ENCODE results near the gene GDAP1L1.

Gene GDAP1L1

GRCh38 chr20:44247131-44247571, at the start of gene GDAP1L1:
TSS of gene GDAP1L1 (plus strand) at chr20:44247308. CDS start at chr20:44247335, 27 bp downstream.
- no peak for DNase-seq (ENCODE audit: low read depth)

- DNase-seq (ENCODE audit: low read depth): no peak
These were observed 48.2 kb upstream of the GDAP1L1 start for GRCh38 chr20:44198872-44199271.

- DNase-seq (ENCODE audit: low read depth): no peak
These were observed 47.2 kb upstream of the GDAP1L1 start for GRCh38 chr20:44199877-44200276.

- DNase-seq (ENCODE audit: low read depth): no peak
These were observed 46.7 kb upstream of the GDAP1L1 start for GRCh38 chr20:44200371-44200770.

- DNase-seq (ENCODE audit: low read depth): no peak
These were observed 46.1 kb upstream of the GDAP1L1 start for GRCh38 chr20:44200983-44201382.

DNA sequence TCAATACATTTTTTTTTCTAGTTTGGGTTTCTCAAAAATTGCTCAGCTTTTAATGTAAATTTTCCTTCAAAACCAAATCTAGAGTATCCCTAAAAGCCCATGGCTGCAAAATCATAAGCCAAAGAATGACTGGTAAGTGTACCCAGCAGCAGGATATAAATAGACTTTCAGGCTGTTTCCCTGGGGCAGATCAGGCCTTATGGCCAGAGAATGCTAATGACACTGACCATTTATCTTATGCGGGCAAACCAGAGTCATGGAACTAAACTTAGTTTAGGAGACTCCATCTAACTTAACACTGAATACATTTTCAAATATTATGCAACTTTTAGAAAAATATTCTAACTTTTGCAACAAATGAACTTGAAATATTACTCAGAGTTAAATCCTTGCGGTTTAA, 43.9 kb upstream of the GDAP1L1 start:
- no peak for DNase-seq (ENCODE audit: low read depth)

- no peak for DNase-seq (ENCODE audit: low read depth)
These were observed 42.8 kb upstream of the GDAP1L1 start for GRCh38 chr20:44204156-44204831.

- no peak for DNase-seq (ENCODE audit: low read depth)
These were observed 42.3 kb upstream of the GDAP1L1 start for GRCh38 chr20:44204832-44205215.

- no peak for DNase-seq (ENCODE audit: low read depth)
These were observed 41.0 kb upstream of the GDAP1L1 start for GRCh38 chr20:44206132-44206531.

DNA sequence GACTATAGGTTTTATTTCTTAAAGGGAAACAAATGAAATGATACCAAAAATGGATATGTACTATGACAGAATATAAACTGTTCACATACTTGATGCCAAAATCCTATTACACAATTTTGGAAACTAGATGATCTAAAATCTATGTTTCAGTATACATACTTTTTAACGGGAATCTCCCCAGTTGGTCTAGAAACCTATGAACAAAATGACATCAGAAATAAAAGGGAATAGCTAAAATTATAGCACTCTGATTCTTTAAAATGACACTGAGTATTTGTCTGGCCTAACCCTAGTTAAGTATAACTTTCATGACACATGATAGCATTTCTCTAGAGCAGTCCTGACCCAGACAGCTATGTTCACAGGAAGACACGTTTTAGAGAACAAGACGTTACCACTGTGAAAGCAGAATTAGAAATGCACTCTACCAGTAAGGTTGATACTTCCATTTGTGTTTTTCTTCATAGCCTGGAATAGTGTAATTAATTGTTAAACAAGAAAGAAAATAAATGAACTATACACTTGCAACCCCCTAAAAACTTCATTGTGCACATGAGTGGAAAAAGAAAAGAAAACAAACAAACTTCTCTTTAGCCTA, 39.9 kb upstream of the GDAP1L1 start:
- no peak for DNase-seq (ENCODE audit: low read depth)

DNA sequence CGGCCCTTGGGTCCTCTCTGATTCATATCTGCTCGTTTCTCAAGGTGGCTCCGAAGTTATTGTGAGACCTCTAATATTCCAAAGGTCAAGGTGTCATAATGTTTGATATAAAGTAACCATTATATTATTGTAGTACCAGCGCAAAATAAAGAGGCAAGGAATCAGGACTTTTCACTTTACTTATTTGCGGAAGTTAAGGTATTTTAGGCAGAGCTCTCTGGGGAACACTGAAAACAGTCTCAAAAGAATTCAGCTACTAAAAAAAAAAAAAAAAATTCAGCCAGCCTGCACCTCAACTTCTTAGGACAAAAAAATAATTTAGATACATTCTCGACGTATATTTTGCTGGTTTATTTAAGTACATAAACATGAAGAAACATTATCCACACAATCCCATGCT, 38.9 kb upstream of the GDAP1L1 start:
- DNase-seq (ENCODE audit: low read depth): no peak

- DNase-seq (ENCODE audit: low read depth): no peak
These were observed 38.3 kb upstream of the GDAP1L1 start for GRCh38 chr20:44208770-44209169.

DNA sequence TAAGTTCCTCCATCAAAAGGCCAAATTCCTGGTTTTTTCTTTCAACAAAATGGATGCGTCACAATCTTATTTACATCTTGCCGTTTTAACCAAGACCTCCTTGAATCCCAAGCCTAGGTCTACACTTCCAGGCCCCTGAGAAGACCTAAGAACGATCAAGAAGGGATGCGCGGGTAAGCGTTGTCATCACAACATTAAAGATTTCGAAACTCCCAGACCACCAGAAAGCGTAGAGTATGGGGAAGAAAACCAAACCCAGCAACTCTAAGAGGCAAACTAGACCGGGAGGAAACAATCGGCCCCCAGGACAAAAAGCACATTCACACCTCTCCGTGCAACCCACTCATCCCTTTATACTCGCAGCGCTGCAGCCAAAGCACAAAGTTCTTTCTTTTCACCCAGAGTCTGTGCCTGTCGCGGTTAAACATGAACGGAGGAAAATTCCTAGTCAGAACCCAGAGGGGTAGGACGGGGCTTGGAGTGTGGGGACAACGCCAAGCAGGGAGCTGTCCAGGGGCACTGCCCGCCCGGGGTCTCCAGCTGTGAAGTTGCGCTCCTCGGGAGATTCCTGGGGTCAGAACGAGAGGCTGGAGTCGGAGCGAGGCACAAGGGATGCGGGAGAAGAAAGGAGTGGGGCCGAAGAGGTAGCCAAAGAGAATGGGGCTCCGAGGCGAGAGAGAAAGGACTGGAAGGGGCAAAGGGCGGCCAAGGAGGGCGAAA, 37.3 kb upstream of the GDAP1L1 start:
- DNase-seq (ENCODE audit: low read depth): no peak

DNA sequence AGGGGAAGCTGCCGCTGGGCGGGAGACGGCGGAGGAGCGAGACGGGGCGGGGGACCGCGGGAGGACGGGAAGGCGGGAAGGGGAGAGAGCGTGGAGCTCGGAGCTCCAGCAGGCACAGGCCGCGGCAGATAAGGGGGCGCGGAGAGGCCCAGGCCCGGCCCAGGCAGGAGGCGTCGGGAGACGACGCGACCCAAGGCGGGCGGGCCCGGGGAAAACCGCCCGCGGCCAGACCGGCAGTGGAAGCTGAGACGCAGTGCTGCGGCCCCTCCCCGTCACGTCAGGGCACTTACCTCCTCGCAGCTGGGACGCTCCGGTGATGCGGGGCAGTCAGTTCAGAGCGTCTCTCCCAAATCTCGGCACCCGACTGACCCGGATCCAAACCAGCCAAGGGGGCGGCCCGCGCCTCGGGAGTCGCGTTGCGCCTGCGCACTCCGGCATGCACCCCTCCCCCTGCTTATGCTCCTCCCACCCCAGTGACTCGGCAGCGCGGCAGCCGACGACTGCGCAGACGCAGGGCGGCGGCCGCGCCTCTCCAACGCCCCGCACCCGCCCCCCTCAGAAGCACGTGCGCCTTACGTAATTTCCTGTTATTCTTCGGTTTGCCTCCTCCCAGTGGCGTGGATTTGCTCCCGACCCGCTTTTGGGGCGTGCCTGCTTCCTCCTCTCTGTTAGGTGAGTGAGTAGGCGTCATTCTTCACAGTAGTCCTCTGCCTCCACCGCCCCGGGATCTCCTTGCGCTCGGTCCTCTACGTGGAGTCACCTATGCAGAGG, 36.5 kb upstream of the GDAP1L1 start, which contains the start of gene OSER1:
Gene OSER1 (minus strand): TSS at position 366 of the 771 bp plus-strand sequence. CDS start 3,814 bp downstream, outside the sequence.
- DNase-seq (ENCODE audit: low read depth): peak; percentile 96

DNA sequence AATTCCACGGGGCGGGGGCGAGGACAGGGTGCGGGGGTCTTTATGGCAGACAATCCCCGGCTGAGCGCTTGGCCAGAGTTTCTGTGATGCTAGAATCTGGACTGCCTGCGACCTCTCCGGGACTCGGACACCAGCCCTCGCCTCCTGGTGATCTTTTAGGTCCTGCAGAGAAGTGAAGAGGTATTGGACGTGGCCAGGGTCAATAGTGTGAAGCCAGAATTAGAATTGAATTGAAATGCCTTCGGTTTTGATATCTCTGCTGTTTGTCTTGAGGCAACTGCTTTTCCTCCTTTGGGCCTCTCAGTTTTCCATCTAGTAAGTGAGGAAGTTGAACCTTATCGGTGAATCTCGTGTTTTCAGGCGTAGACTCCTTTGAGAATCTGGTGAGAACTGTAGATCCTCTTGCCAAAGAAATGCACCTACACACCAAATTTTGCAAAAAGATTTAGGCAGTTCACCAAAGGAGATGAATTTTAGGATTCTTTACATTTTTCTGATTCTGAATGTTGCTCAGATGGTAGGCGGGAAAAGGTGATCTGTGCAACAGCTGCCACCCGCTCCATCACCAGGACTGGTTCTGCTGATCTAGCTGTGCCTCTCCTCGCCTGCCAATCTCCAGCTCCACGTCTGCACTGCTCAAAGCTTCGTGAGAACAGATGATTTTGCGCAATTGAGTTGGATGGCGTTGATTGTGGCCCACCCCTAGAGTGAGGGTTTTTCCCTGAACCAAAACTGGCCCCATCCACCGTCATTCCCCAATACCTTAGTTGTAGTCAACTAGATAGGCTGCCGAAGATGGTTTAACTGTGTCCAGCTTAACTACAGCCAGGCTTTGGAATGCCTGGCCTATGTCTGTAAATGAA, 35.7 kb upstream of the GDAP1L1 start:
- DNase-seq (ENCODE audit: low read depth): no peak

- DNase-seq (ENCODE audit: low read depth): no peak
These were observed 34.3 kb upstream of the GDAP1L1 start for GRCh38 chr20:44212792-44213191.

- peak; percentile 40 for DNase-seq (ENCODE audit: low read depth)
These were observed 32.0 kb upstream of the GDAP1L1 start for GRCh38 chr20:44215125-44215524.

DNA sequence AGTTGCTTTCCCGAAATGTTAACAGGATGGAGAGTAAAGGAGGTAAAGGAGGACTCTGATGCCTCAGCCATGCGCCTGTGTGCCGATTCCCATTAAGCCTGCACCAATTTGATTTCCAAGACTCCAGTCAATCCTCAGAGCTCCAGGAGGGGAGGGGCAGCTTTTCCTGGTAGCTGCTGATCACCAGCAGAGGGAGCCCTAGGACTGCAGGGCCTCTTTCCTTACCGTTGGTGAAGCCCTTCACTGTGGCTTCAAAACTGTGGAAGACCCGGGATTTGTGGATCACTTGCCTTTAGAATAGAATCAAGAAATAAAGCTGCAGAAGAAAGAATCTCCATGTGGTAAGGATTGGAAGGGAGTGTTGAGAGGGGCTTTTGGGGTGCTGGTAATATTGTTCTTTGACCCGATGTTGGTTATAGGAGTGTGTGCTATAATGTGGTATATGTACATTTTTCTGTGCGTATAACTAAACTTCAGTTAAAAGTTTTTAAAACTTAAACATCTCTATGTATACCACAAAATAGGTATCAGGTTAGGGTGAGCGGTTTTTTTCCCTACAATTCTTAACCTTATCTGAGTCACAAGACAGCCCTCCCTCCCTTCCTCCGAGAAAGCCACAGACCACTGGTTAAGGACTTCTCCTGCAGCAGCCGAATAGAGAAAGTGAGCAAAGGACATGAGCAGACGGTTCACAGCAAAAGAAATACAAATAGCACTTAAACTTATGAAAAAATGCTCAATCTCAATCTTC, 29.6 kb upstream of the GDAP1L1 start:
- peak; percentile 49 for DNase-seq (ENCODE audit: low read depth)

- DNase-seq (ENCODE audit: low read depth): peak; percentile 49
These were observed 28.7 kb upstream of the GDAP1L1 start for GRCh38 chr20:44218446-44218845.

GRCh38 chr20:44219170-44219730, 27.9 kb upstream of the GDAP1L1 start:
- peak; percentile 13 for DNase-seq (ENCODE audit: low read depth)

All from T-helper 22 cell (primary cell).